GM12878 (cell line): ENCODE results near the gene ZMYM5. TPM values are rescaled to one million over a fixed set of nuclear protein-coding genes. Genes with fewer than 3 reads are reported as not detected.

ENCODE experiments used
- ATAC-seq: fragments of 200-7000 bp; cut with Tn5 transposase; 3 replicates; pipeline ENCODE4 v1.9.1; 2020; ENCODE audit warnings: mild to moderate bottlenecking, moderate library complexity
- BruUV-seq: library from RNA; stranded (reverse); fragments of 400-500 nt; replicated peaks from 2 replicates; lab custom pipeline; 2021; lab: Mats Ljungman, UMichigan
- CTCF ChIA-PET: fragments of 300-600 bp; sonication (Branson Sonifier 250); formaldehyde crosslinking; extraction: SDS; loops from one replicate; lab custom pipeline; 2021; ENCODE audit warnings: inconsistent platforms; lab: Yijun Ruan, JAX
- POLR2A ChIA-PET: fragments of 350-600 bp; formaldehyde crosslinking; extraction: SDS; loops from one replicate; lab custom pipeline; 2021; ENCODE audit warnings: inconsistent platforms; lab: Charles Lee
- RAD21 ChIA-PET: fragments of 300-600 bp; sonication (Branson Sonifier 250); formaldehyde crosslinking; loops from one replicate; lab custom pipeline; 2023; ENCODE audit warnings: antibody characterized with exemption; ENCODE audit not compliant: unreplicated experiment; lab: Charles Lee
- SMC1A ChIA-PET: fragments of 300-600 bp; sonication (Branson Sonifier 250); formaldehyde crosslinking; loops from one replicate; lab custom pipeline; 2023; ENCODE audit not compliant: unreplicated experiment, uncharacterized antibody; lab: Charles Lee
- DNase-seq: peaks from one replicate; pipeline ENCODE4 v3.0.0-alpha.2; 2011; ENCODE audit warnings: low read depth, low spot score
- FAIRE-seq: peaks from 3 replicates; lab custom pipeline; 2011; peaks lifted over from hg19 to GRCh38; lab: Jason Lieb, UNC
- H2AFZ ChIP-seq: 2 replicates; pipeline ENCODE4 v1.6.0; 2011; ENCODE audit warnings: low read depth, low read length, control low read depth; ENCODE audit not compliant: control insufficient read depth
- H3K27ac ChIP-seq: 2 replicates; pipeline ENCODE4 v1.5.1; 2011; ENCODE audit warnings: control low read depth; ENCODE audit not compliant: control insufficient read depth, insufficient read depth
- H3K27me3 ChIP-seq, 2 experiments: replicated peaks in 1 of 2; 2 replicates each; pipeline versions ENCODE4 v1.6.0 to v1.6.1; 2011; ENCODE audit warnings: low read length in 1 of 2; ENCODE audit not compliant: control insufficient read depth in 2 of 2, insufficient read depth in 2 of 2
- H3K36me3 ChIP-seq, 2 experiments: 2 replicates each; pipeline ENCODE4 v1.5.1; 2011; ENCODE audit warnings: low read length in 1 of 2; ENCODE audit not compliant: control insufficient read depth in 2 of 2, insufficient read depth in 2 of 2
- H3K4me1 ChIP-seq: 2 replicates; pipeline ENCODE4 v1.6.1; 2011; ENCODE audit warnings: mild to moderate bottlenecking, low read length, moderate library complexity, mixed read lengths; ENCODE audit not compliant: control insufficient read depth, insufficient read depth
- H3K4me2 ChIP-seq: 2 replicates; pipeline ENCODE4 v1.6.0; 2011; ENCODE audit warnings: control low read depth; ENCODE audit not compliant: control insufficient read depth, insufficient read depth
- H3K4me3 ChIP-seq: fragments of 200-600 bp; sonication (generic); 2 replicates; pipeline ENCODE4 v1.5.1; 2016
- H3K79me2 ChIP-seq: 2 replicates; pipeline ENCODE4 v1.6.0; 2011; ENCODE audit warnings: low read length; ENCODE audit not compliant: control insufficient read depth, insufficient read depth
- H3K9ac ChIP-seq: 2 replicates; pipeline ENCODE4 v1.8.0; 2011; ENCODE audit warnings: low read length, control low read depth, mixed read lengths; ENCODE audit not compliant: control insufficient read depth, insufficient read depth
- H3K9me3 ChIP-seq: replicated peaks from 3 replicates; pipeline ENCODE4 v1.5.1; 2011; ENCODE audit warnings: mild to moderate bottlenecking, low read length; ENCODE audit not compliant: control insufficient read depth, insufficient read depth
- H4K20me1 ChIP-seq: 2 replicates; pipeline ENCODE4 v1.6.0; 2011; ENCODE audit not compliant: control insufficient read depth, insufficient read depth
- CEBPB ChIP-seq, 2 experiments: fragments of 150-350 bp in 1 of 2; IDR thresholded peaks; 2 replicates each; pipeline ENCODE4 v1.6.1; 2012 to 2014; ENCODE audit warnings: low read depth in 2 of 2, low read length in 2 of 2, borderline replicate concordance in 1 of 2, inconsistent platforms in 1 of 2
- EGR1 ChIP-seq, 2 experiments: IDR thresholded peaks; 1 replicate in 1 of 2; 2 replicates in 1 of 2; pipeline ENCODE4 v1.6.1; 2011 to 2012; ENCODE audit warnings: low read depth in 2 of 2, low read length in 2 of 2, borderline replicate concordance in 1 of 2, mild to moderate bottlenecking in 1 of 2, moderate library complexity in 1 of 2
- ESRRA ChIP-seq: IDR thresholded peaks from 2 replicates; pipeline ENCODE4 v1.6.1; 2012; ENCODE audit warnings: mild to moderate bottlenecking, low read length, improper control_type of control experiment
- GABPA ChIP-seq: IDR thresholded peaks from 2 replicates; pipeline ENCODE4 v1.6.1; 2014; ENCODE audit warnings: antibody characterized with exemption, low read depth, mild to moderate bottlenecking, inconsistent platforms
- GATAD2B ChIP-seq: fragments of 450-650 bp; conservative IDR thresholded peaks from 2 replicates; pipeline ENCODE4 v1.6.1; 2017; ENCODE audit warnings: low read depth, mild to moderate bottlenecking, moderate library complexity
- NR2F1 ChIP-seq: fragments of 450-650 bp; conservative IDR thresholded peaks from 2 replicates; pipeline ENCODE4 v1.6.1; 2017; ENCODE audit warnings: mild to moderate bottlenecking
- STAT3 ChIP-seq: IDR thresholded peaks from 2 replicates; pipeline ENCODE4 v1.6.1; 2011; ENCODE audit warnings: low read depth, low read length, improper control_type of control experiment
- SUPT20H ChIP-seq: IDR thresholded peaks from 2 replicates; pipeline ENCODE4 v1.6.1; 2011; ENCODE audit warnings: low read depth, mild to moderate bottlenecking, low read length, moderate library complexity, borderline replicate concordance; ENCODE audit not compliant: control insufficient read depth
- ZBED1 ChIP-seq: IDR thresholded peaks from 2 replicates; pipeline ENCODE4 v1.6.1; 2016; ENCODE audit warnings: borderline replicate concordance
- ZNF384 ChIP-seq: IDR thresholded peaks from 2 replicates; pipeline ENCODE4 v1.6.1; 2012; ENCODE audit warnings: low read depth, mild to moderate bottlenecking, low read length, improper control_type of control experiment, borderline replicate concordance
- WGBS: methylation state at CpG from one replicate; pipeline ENCODE4 v1.1.6; 2016; ENCODE audit warnings: low lambda C conversion rate; ENCODE audit not compliant: insufficient replicate concordance, insufficient coverage; ENCODE audit errors: missing lambda C conversion rate; 5-methylcytosine and 5-hydroxymethylcytosine counted together
- in situ Hi-C: fragments of 300-500 bp; cut with MboI; formaldehyde crosslinking; loops from 9 replicates; pipeline ENCODE4 v1.14.3; 2018; ENCODE audit warnings: mixed read lengths
- intact Hi-C: fragments of 100-400 bp; cut with micrococcal nuclease; formaldehyde crosslinking; loops from one replicate; pipeline ENCODE4 v1.14.2; 2022; ENCODE audit not compliant: unreplicated experiment
- polyA plus RNA-seq, 11 experiments: library from polyadenylated mRNA; depleted of rRNA in 4 of 11; unstranded in 6 of 11; stranded (reverse) in 5 of 11; fragments of >200 nt; fragmentation: Nextera tagmentation in 4 of 11; fragmentation: Illumina TruSeq in 1 of 11; extraction: Ambion mirVana in 4 of 11; extraction: Trizol in 1 of 11; gene quantifications; 1 replicate in 1 of 11; 2 replicates in 10 of 11; pipeline versions ENCODE4 v1.2.1 to v1.2.3, GENCODE V29; 2011 to 2016; ENCODE audit warnings: inconsistent platforms in 2 of 11, missing spikeins in 2 of 11, low read depth in 1 of 11
- total RNA-seq, 4 experiments: library from RNA; depleted of rRNA in 3 of 4; stranded (reverse); fragments of >200 nt in 3 of 4; fragmentation: Illumina TruSeq in 1 of 4; extraction: Trizol in 1 of 4; gene quantifications; 2 replicates each; pipeline versions ENCODE4 v1.2.1 to v1.2.3, GENCODE V29; 2013 to 2021
- TF ChIP-seq, protein P1 (sequence below): fragments of 450-650 bp; IDR thresholded peaks from 2 replicates; pipeline ENCODE4 v1.6.1; 2017; ENCODE audit warnings: mild to moderate bottlenecking, low read depth, inconsistent platforms; ENCODE audit not compliant: poor library complexity, severe bottlenecking
- TF ChIP-seq, protein P2 (sequence below): IDR thresholded peaks from 2 replicates; pipeline ENCODE4 v1.6.1; 2012; ENCODE audit warnings: low read depth, low read length, improper control_type of control experiment

ZMYM5 gene
- total and polyA plus RNA-seq, 10 of the 15 experiments (the other 5 are each of a cell fraction or from before 2014, with no cell fraction given), result 7.1 to 13.7 (median 10.6) TPM

- intact Hi-C loops, result no loop called here
- BruUV-seq, result no TSS peak
- no peak for TF ChIP-seq NR2F1
- TF ChIP-seq, protein P1, sequence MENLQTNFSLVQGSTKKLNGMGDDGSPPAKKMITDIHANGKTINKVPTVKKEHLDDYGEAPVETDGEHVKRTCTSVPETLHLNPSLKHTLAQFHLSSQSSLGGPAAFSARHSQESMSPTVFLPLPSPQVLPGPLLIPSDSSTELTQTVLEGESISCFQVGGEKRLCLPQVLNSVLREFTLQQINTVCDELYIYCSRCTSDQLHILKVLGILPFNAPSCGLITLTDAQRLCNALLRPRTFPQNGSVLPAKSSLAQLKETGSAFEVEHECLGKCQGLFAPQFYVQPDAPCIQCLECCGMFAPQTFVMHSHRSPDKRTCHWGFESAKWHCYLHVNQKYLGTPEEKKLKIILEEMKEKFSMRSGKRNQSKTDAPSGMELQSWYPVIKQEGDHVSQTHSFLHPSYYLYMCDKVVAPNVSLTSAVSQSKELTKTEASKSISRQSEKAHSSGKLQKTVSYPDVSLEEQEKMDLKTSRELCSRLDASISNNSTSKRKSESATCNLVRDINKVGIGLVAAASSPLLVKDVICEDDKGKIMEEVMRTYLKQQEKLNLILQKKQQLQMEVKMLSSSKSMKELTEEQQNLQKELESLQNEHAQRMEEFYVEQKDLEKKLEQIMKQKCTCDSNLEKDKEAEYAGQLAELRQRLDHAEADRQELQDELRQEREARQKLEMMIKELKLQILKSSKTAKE, result no peak
- TF ChIP-seq, all 136 proteins: peak for 0
- POLR2A ChIA-PET, result interaction anchor here (0.6 kb wide), 1 partner anchor 31 kb away, joined by 4 read pairs; no protein-coding TSS in a partner anchor
- DNase-seq (no peak), FAIRE-seq (no peak), ATAC-seq (no peak)
- 96% methylated on average over 7 of the region's 7 CpGs for WGBS
- CTCF ChIA-PET, result interaction anchor here (0.6 to 1.1 kb wide), 2 partner anchors 10 to 214 kb away, joined by 3 read pairs; no protein-coding TSS in a partner anchor
- H2AFZ ChIP-seq, result no peak overlapping the region
- SMC1A ChIA-PET, result no interaction called here
- H3K9ac ChIP-seq, result no peak overlapping the region
- H3K27ac ChIP-seq, result no peak overlapping the region
- in situ Hi-C loops, result no loop called here
- no peak overlapping the region for H3K4me2 ChIP-seq
- peaks cover 7% of the 10 kb centered on the region in 2 experiments; a peak in 3 of 4 replicates for H3K36me3 ChIP-seq
- H3K79me2 ChIP-seq, result no peaks in the 10 kb centered on the region
- no peaks in the 10 kb centered on the region for H3K4me1 ChIP-seq
- no peaks in the 10 kb centered on the region for H3K9me3 ChIP-seq
- H3K4me3 ChIP-seq, result no peak overlapping the region
- no peaks in the 10 kb centered on the region for H3K27me3 ChIP-seq
- RAD21 ChIA-PET, result interaction anchor here (1.0 kb wide), 1 partner anchor 36 kb away, joined by 3 read pairs; no protein-coding TSS in a partner anchor
- H4K20me1 ChIP-seq, result no peaks in the 10 kb centered on the region
Measured at GRCh38 chr13:19817510-19818158, 45.8 kb downstream of the ZMYM5 start.

DNA sequence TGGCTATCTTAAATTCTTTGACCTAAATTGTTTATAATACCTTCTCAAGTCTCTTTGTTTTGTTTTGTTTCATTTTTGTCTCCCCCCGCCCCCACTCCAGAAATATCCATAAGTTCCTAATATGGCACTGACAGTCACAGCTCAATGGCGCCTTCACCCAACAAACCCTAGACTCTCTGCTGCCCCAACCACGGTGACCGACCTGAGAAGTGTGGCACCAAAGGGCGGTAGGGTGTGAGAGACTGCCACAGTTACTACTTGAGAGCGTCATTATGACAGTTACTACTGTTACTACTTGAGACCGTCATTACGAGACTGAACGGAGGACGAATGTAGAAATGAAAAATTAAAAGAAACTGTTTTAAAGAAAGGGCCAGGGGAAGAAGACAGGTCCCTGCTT lies 46.3 kb downstream of the ZMYM5 start:
- FAIRE-seq (no peak), ATAC-seq (no peak), DNase-seq (no peak)
- no peak overlapping the region for H2AFZ ChIP-seq
- SMC1A ChIA-PET, result no interaction called here
- RAD21 ChIA-PET, result interaction anchor here (1.0 kb wide), 1 partner anchor 35 kb away, joined by 3 read pairs; no protein-coding TSS in a partner anchor
- no peak overlapping the region for H3K9ac ChIP-seq
- no peaks in the 10 kb centered on the region for H3K9me3 ChIP-seq
- peaks cover 7% of the 10 kb centered on the region in 2 experiments; a peak in 3 of 4 replicates for H3K36me3 ChIP-seq
- CTCF ChIA-PET, result interaction anchor here (1.1 kb wide), 1 partner anchor 11 kb away, joined by 3 read pairs; no protein-coding TSS in a partner anchor
- no peaks in the 10 kb centered on the region for H3K79me2 ChIP-seq
- BruUV-seq, result no TSS peak
- intact Hi-C loops (no loop called here), in situ Hi-C loops (no loop called here)
- H3K4me1 ChIP-seq, result no peaks in the 10 kb centered on the region
- POLR2A ChIA-PET, result no interaction called here
- H3K27me3 ChIP-seq, result no peaks in the 10 kb centered on the region
- WGBS, result 93% methylated on average over 10 of the region's 10 CpGs
- no peaks in the 10 kb centered on the region for H4K20me1 ChIP-seq
- H3K4me3 ChIP-seq, result no peak overlapping the region
- H3K27ac ChIP-seq, result no peak overlapping the region
- no peak overlapping the region for H3K4me2 ChIP-seq
- no peak for TF ChIP-seq ZNF384
- TF ChIP-seq, protein P2, sequence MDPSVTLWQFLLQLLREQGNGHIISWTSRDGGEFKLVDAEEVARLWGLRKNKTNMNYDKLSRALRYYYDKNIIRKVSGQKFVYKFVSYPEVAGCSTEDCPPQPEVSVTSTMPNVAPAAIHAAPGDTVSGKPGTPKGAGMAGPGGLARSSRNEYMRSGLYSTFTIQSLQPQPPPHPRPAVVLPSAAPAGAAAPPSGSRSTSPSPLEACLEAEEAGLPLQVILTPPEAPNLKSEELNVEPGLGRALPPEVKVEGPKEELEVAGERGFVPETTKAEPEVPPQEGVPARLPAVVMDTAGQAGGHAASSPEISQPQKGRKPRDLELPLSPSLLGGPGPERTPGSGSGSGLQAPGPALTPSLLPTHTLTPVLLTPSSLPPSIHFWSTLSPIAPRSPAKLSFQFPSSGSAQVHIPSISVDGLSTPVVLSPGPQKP, result no peak
- no peak for TF ChIP-seq GATAD2B
- TF ChIP-seq ZBED1, result no peak
- TF ChIP-seq SUPT20H, result no peak
- TF ChIP-seq GABPA, result no peak
- TF ChIP-seq ESRRA, result no peak
- TF ChIP-seq CEBPB (IDR thresholded peaks at IDR 0.05; ENCODE audit: borderline replicate concordance in 1 of 2, low read depth in 2 of 2, low read length in 2 of 2), result no peak
- no peak for TF ChIP-seq EGR1 (IDR thresholded peaks at IDR 0.05; ENCODE audit: borderline replicate concordance in 1 of 2, low read depth in 2 of 2, low read length in 2 of 2)
- TF ChIP-seq STAT3, result no peak
